MCF 10A (cell line): ENCODE data around the gene SLC24A3. TPM values are rescaled to one million over a fixed set of nuclear protein-coding genes. Genes with fewer than 3 reads are reported as not detected.

Source experiments
- BruUV-seq: library from RNA; stranded (reverse); fragments of 400-500 nt; replicated peaks from 2 replicates; lab custom pipeline; 2021; lab: Mats Ljungman, UMichigan
- CTCF ChIA-PET: fragments of 300-600 bp; sonication (Branson Sonifier 250); formaldehyde crosslinking; extraction: SDS; loops from one replicate; lab custom pipeline; 2021; ENCODE audit warnings: antibody characterized with exemption, inconsistent platforms; lab: Yijun Ruan, JAX
- POLR2A ChIA-PET: fragments of 300-600, 350-650 bp; sonication (Branson Sonifier 250); formaldehyde crosslinking; extraction: SDS; loops from one replicate; lab custom pipeline; 2020; ENCODE audit warnings: antibody characterized with exemption, inconsistent platforms; lab: Yijun Ruan, JAX
- DNase-seq: peaks from one replicate; pipeline ENCODE4 v3.0.0-alpha.2; 2018; ENCODE audit not compliant: unreplicated experiment
- H3K27ac Mint-ChIP-seq: one replicate; pipeline ENCODE4 v1.8.0; 2022; ENCODE audit warnings: mild to moderate bottlenecking, low read depth, mixed read lengths; ENCODE audit not compliant: unreplicated experiment
- H3K27me3 Mint-ChIP-seq: one replicate; pipeline ENCODE4 v1.8.0; 2022; ENCODE audit warnings: mixed read lengths; ENCODE audit not compliant: insufficient read depth, unreplicated experiment
- H3K36me3 Mint-ChIP-seq: one replicate; pipeline ENCODE4 v1.8.0; 2022; ENCODE audit warnings: mild to moderate bottlenecking, moderate library complexity, mixed read lengths; ENCODE audit not compliant: insufficient read depth, unreplicated experiment
- H3K4me1 Mint-ChIP-seq: one replicate; pipeline ENCODE4 v1.8.0; 2022; ENCODE audit warnings: mixed read lengths; ENCODE audit not compliant: insufficient read depth, unreplicated experiment
- H3K4me3 Mint-ChIP-seq: one replicate; pipeline ENCODE4 v1.8.0; 2022; ENCODE audit warnings: mild to moderate bottlenecking, moderate library complexity, mixed read lengths; ENCODE audit not compliant: unreplicated experiment
- H3K9me3 Mint-ChIP-seq: one replicate; pipeline ENCODE4 v1.8.0; 2022; ENCODE audit warnings: mixed read lengths; ENCODE audit not compliant: unreplicated experiment
- intact Hi-C: fragments of 100-400 bp; cut with micrococcal nuclease; formaldehyde crosslinking; loops from 2 replicates; pipeline ENCODE4 v1.14.1; 2022
- total RNA-seq: library from RNA; stranded (reverse); gene quantifications from 2 replicates; pipeline ENCODE4 v1.2.3, GENCODE V29; 2022
- TF ChIP-seq, protein P1 (sequence below): fragments of 200-600 bp; IDR thresholded peaks from one replicate; pipeline ENCODE4 v1.8.0; 2022; ENCODE audit warnings: antibody characterized with exemption, mild to moderate bottlenecking; ENCODE audit not compliant: unreplicated experiment

The SLC24A3 gene
- total RNA-seq, 1 experiment from 2014 or later: not detected

DNA sequence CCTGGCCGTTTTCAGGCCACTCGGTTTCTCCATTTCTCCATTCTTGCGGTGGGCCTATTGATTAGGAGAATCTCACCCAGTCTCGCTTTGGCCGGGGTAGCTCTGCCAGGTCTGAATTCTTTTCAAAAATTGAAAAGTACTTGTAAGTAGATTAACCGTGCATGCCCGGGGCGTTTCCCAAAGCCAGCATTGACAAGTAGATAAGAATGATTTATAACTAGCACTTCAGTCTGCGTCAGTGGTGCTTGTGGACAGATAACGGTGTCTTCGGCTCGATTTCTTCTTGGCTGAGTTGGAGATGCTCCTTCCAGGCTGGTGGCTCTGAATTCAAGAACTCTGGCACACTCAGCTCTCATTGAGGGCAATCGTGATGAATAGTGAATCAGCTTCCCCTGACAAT is 29.0 kb downstream of the SLC24A3 start:
- TF ChIP-seq, protein P1, sequence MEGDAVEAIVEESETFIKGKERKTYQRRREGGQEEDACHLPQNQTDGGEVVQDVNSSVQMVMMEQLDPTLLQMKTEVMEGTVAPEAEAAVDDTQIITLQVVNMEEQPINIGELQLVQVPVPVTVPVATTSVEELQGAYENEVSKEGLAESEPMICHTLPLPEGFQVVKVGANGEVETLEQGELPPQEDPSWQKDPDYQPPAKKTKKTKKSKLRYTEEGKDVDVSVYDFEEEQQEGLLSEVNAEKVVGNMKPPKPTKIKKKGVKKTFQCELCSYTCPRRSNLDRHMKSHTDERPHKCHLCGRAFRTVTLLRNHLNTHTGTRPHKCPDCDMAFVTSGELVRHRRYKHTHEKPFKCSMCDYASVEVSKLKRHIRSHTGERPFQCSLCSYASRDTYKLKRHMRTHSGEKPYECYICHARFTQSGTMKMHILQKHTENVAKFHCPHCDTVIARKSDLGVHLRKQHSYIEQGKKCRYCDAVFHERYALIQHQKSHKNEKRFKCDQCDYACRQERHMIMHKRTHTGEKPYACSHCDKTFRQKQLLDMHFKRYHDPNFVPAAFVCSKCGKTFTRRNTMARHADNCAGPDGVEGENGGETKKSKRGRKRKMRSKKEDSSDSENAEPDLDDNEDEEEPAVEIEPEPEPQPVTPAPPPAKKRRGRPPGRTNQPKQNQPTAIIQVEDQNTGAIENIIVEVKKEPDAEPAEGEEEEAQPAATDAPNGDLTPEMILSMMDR: no peak
- ChIA-PET CTCF (no interaction called here), POLR2A (no interaction called here)
- Mint-ChIP-seq H3K36me3 (no peaks in the 10 kb centered on the region), H3K4me3 (no peak overlapping the region), H3K4me1 (no peaks in the 10 kb centered on the region), H3K27ac (no peak overlapping the region), H3K27me3 (no peaks in the 10 kb centered on the region), H3K9me3 (no peaks in the 10 kb centered on the region)
- no TSS peak for BruUV-seq
- DNase-seq: no peak
- intact Hi-C loops: no loop called here

- intact Hi-C loops: no loop called here
- Mint-ChIP-seq H3K27me3 (no peaks in the 10 kb centered on the region), H3K36me3 (no peaks in the 10 kb centered on the region), H3K9me3 (no peaks in the 10 kb centered on the region), H3K27ac (no peak overlapping the region), H3K4me1 (no peaks in the 10 kb centered on the region), H3K4me3 (no peak overlapping the region)
- BruUV-seq: no TSS peak
- TF ChIP-seq, protein P1: no peak
- DNase-seq: no peak
- ChIA-PET CTCF (interaction anchor here (0.6 to 1.2 kb wide), 2 partner anchors 248 to 612 kb away, joined by 3 read pairs; no protein-coding TSS in a partner anchor), POLR2A (no interaction called here)
Measured at GRCh38 chr20:19244291-19244690, 31.8 kb downstream of the SLC24A3 start.

- H3K9me3 Mint-ChIP-seq: no peaks in the 10 kb centered on the region
- no peak overlapping the region for H3K4me3 Mint-ChIP-seq
- no peaks in the 10 kb centered on the region for H3K36me3 Mint-ChIP-seq
- intact Hi-C loops: no loop called here
- H3K4me1 Mint-ChIP-seq: peaks cover 20% of the 10 kb centered on the region
- BruUV-seq: no TSS peak
- CTCF ChIA-PET: interaction anchor here (0.7 to 0.8 kb wide), 4 partner anchors 118 to 679 kb away, joined by 3 read pairs; no protein-coding TSS in a partner anchor
- POLR2A ChIA-PET: interaction anchor here (0.7 kb wide), 1 partner anchor 32 kb away, joined by 3 read pairs; no protein-coding TSS in a partner anchor
- H3K27me3 Mint-ChIP-seq: no peaks in the 10 kb centered on the region
- TF ChIP-seq, protein P1: no peak
- H3K27ac Mint-ChIP-seq: no peak overlapping the region
- peak; percentile 38 for DNase-seq
Measured at GRCh38 chr20:19249106-19249879, 36.9 kb downstream of the SLC24A3 start.

- CTCF ChIA-PET: interaction anchor here (0.6 to 1.0 kb wide), 3 partner anchors 380 to 411 kb away, joined by 3 read pairs; no protein-coding TSS in a partner anchor
- POLR2A ChIA-PET: no interaction called here
- peaks cover 25% of the 10 kb centered on the region for H3K4me1 Mint-ChIP-seq
- H3K36me3 Mint-ChIP-seq: no peaks in the 10 kb centered on the region
- intact Hi-C loops: no loop called here
- H3K9me3 Mint-ChIP-seq: no peaks in the 10 kb centered on the region
- no peak overlapping the region for H3K27ac Mint-ChIP-seq
- H3K27me3 Mint-ChIP-seq: no peaks in the 10 kb centered on the region
- H3K4me3 Mint-ChIP-seq: no peak overlapping the region
- DNase-seq: no peak
- TF ChIP-seq, protein P1: no peak
- BruUV-seq: no TSS peak
Measured at GRCh38 chr20:19250346-19250745, 37.9 kb downstream of the SLC24A3 start.
